Uterus (tissue), 2 donors: ENCODE results near the gene FAM217B.

Experiments
- POLR2A ChIP-seq, 2 donors: fragments of 450-650 bp; IDR thresholded peaks; one replicate each; pipeline ENCODE4 v1.6.1; 2016; ENCODE audit warnings: antibody characterized with exemption in 2 of 2, mild to moderate bottlenecking in 1 of 2, moderate library complexity in 1 of 2
- TF ChIP-seq, protein P1 (sequence below), 4 experiments: fragments of 200-600 bp in 2 of 4; fragments of 450-650 bp in 2 of 4; sonication (generic) in 2 of 4; IDR thresholded peaks; one replicate each; pipeline ENCODE4 v1.5.1; 2016 to 2019; ENCODE audit warnings: antibody characterized with exemption in 4 of 4, mild to moderate bottlenecking in 2 of 4, moderate library complexity in 1 of 4

DNA sequence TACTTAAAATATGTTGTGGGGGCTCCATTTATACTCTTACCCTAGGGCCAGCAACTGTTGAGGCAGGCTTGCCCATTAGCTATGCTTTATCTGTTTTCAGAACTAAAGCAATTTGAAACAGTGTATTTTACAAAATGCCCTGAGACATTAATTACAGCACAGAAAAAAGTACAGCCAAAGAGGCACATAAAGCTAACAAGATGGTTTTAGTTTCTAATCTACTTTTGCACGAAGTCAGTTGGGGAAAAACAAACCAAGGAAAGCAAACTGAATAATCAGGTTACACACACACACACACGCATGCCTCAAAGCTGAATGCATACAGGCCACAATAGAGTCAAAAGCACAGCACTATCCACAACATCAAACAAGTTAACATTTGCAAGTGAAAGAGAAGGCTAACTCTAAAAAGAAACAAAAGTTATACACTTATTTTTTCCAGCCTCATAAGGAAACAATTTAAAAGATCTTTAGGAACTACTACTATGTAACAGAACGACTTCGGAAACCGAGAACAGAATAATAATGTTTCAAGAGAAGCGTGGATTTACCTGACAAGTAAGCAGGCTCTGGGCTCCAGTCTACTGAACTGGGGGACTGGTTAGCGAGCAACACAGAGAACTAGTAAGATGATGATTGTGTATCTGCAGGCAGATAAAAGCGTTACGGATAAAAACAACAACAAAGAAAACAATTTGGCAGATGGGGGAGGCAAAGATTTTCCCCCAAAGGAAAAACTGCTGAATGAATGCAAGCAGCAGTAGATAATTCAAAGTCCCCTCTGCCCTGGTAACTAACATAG is 8.5 kb upstream of the FAM217B start:
- TF ChIP-seq, protein P1, sequence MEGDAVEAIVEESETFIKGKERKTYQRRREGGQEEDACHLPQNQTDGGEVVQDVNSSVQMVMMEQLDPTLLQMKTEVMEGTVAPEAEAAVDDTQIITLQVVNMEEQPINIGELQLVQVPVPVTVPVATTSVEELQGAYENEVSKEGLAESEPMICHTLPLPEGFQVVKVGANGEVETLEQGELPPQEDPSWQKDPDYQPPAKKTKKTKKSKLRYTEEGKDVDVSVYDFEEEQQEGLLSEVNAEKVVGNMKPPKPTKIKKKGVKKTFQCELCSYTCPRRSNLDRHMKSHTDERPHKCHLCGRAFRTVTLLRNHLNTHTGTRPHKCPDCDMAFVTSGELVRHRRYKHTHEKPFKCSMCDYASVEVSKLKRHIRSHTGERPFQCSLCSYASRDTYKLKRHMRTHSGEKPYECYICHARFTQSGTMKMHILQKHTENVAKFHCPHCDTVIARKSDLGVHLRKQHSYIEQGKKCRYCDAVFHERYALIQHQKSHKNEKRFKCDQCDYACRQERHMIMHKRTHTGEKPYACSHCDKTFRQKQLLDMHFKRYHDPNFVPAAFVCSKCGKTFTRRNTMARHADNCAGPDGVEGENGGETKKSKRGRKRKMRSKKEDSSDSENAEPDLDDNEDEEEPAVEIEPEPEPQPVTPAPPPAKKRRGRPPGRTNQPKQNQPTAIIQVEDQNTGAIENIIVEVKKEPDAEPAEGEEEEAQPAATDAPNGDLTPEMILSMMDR (IDR thresholded peaks at IDR 0.05) = no peak
- TF ChIP-seq POLR2A (IDR thresholded peaks at IDR 0.05) = no peak
